ENCODE results near the gene WNK1.

Gene WNK1

DNA sequence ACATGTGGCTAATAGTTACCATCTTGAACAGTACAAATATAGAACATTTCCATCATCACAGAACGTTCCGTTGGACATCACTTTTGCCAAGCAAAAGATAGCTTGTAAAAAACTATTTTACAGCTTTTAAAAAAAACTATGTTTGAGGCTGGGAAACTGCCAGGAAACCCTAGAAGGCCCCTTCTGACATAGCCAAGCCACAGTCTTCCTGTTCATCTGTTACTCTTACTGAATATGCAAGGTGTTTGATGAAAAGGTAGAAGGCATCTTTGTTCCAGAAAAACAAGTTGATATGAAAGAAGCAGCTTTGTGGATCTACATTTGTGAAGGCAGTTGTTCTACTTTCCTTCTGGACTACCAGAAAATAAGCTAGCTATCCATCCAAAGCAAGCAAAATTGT is 23.6 kb upstream of the WNK1 start:
- TF ChIP-seq, protein P1, sequence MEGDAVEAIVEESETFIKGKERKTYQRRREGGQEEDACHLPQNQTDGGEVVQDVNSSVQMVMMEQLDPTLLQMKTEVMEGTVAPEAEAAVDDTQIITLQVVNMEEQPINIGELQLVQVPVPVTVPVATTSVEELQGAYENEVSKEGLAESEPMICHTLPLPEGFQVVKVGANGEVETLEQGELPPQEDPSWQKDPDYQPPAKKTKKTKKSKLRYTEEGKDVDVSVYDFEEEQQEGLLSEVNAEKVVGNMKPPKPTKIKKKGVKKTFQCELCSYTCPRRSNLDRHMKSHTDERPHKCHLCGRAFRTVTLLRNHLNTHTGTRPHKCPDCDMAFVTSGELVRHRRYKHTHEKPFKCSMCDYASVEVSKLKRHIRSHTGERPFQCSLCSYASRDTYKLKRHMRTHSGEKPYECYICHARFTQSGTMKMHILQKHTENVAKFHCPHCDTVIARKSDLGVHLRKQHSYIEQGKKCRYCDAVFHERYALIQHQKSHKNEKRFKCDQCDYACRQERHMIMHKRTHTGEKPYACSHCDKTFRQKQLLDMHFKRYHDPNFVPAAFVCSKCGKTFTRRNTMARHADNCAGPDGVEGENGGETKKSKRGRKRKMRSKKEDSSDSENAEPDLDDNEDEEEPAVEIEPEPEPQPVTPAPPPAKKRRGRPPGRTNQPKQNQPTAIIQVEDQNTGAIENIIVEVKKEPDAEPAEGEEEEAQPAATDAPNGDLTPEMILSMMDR (IDR thresholded peaks at IDR 0.05; ENCODE audit: low read length, missing control alignments) = no peak
- DNase-seq (ENCODE audit: low read depth) = no peak
- H3K4me3 ChIP-seq (replicated peaks; ENCODE audit: low read depth, low read length) = no peak overlapping the region

DNA sequence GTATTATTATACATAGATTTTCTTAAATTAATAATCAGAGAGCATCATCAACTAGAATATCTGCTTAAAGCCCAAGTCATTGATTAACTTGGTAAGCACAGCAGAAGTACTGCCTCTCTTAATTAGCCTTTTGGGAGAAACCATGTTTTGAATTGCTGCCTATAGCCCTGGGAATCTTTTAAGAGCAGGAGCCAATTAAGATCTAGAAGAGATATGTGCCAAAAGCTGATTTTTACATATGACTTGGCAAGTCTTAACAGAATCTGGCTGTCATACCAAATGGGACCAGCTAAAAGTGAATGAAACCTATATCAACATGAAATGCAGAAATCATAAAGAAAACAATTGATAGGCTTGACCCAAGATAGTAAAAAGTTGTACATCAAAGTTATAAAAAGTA is 23.2 kb upstream of the WNK1 start:
- TF ChIP-seq, protein P1 (IDR thresholded peaks at IDR 0.05; ENCODE audit: low read length, missing control alignments) = no peak
- H3K4me3 ChIP-seq (replicated peaks; ENCODE audit: low read depth, low read length) = no peak overlapping the region
- DNase-seq (ENCODE audit: low read depth) = no peak

DNA sequence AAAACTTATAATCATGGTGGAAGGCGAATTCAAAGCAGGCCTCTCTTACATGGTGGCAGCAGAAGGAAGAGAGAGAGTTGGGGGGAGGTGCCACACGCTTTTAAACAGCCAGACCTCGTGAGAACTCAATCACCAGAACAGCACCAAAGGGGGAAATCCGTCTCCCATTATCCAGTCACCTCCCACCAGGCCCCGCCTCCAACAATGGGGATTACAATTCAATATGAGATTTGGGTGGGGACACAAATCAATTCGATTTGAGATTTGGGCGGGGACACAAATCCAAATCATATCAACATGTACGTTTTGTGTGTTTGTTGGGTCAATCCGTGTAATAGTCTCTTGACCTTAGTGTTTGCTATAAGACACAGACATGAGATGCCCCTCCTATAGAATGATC is 21.8 kb upstream of the WNK1 start:
- TF ChIP-seq, protein P1 (IDR thresholded peaks at IDR 0.05; ENCODE audit: low read length, missing control alignments) = no peak
- no peak overlapping the region for H3K4me3 ChIP-seq (replicated peaks; ENCODE audit: low read depth, low read length)
- no peak for DNase-seq (ENCODE audit: low read depth)

DNA sequence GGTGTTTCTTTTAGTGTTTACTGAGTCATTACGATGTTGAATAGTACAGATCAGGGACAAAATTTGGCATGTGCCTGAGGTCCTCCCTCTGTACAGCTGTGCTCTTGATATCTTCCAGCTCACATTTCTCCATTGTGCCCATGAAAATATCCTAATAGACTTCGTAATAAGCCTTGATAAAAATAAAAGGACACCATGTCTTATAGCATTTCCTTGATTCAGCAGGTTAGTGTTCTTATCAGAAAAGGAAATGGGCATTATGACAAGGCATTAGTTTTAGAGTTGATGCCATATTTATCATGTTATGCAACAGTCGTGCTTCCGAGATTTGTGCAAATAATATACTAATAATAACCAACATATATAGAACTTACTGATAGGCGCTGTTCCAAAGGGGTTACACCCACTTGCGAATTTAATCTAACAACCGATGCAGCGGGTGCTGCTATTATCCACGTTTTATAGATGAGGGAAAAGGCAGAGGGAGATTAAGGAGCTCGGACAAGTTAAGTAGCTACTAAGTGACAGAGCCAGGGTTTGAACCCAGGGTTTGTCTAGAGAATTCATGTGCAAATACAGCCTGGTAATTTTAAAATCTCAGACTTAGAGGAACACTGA is 15.1 kb upstream of the WNK1 start:
- no peak for DNase-seq (ENCODE audit: low read depth)
- no peak overlapping the region for H3K4me3 ChIP-seq (replicated peaks; ENCODE audit: low read depth, low read length)
- TF ChIP-seq, protein P1 (IDR thresholded peaks at IDR 0.05; ENCODE audit: low read length, missing control alignments) = no peak

DNA sequence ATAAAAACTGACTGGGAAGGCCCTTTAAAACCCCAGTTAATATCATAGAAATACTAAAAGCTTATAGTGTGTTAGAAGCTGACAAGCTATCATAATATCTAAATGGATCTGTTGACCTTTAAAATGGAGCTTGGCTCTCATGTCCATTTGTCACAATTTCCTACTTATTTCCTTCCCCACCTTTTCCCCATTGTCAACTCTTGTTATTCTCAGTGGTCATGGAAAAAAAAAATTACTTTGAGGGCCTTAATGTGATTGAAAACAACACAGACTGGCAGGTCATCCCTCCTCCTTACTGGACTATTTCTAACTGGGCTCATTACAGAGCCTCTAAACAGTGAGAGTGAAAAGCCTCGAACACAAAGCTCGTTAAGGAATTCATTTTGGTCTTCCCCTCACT is 13.7 kb upstream of the WNK1 start:
- H3K4me3 ChIP-seq (replicated peaks; ENCODE audit: low read depth, low read length) = no peak overlapping the region
- DNase-seq (ENCODE audit: low read depth) = no peak
- TF ChIP-seq, protein P1 (IDR thresholded peaks at IDR 0.05; ENCODE audit: low read length, missing control alignments) = no peak

DNA sequence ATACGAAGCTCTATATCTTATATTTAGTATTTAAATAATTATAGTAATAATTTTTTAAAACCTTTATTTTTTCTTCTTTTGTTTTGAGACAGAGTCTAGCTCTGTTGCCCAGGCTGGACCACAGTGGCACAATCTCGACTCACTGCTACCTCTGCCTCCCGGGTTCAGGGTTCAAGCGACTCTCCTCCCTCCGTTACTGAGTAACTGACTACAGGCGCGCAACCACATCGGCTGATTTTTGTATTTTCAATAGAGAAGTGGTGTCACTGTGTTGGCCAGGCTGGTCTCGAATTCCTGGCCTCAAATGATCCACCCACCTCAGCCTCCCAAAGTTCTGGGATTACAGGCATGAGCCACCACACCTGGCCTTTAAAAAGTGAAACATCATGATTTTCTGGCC is 13.0 kb upstream of the WNK1 start:
- no peak for DNase-seq (ENCODE audit: low read depth)
- TF ChIP-seq, protein P1 (IDR thresholded peaks at IDR 0.05; ENCODE audit: low read length, missing control alignments) = no peak
- H3K4me3 ChIP-seq (replicated peaks; ENCODE audit: low read depth, low read length) = no peak overlapping the region

DNA sequence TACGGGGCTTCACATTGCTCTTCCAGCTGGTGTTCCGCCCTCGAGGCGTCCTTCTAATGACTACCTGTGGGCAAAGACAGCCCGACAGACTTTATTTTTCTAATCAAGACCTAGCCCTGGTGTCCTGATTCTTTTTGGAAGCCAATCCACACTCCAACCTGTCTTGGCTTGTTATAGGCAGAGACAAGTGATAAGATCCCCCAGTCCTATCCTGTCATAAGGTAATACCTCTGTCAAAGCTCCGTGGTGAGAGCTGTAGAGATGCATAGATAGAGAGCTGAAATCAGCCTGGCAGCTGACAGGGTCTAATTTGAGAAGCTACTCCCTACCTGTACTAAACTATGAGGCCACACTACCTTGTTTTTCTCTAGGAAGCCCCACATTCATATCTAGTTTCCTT is 11.5 kb upstream of the WNK1 start:
- TF ChIP-seq, protein P1 (IDR thresholded peaks at IDR 0.05; ENCODE audit: low read length, missing control alignments) = no peak
- no peak overlapping the region for H3K4me3 ChIP-seq (replicated peaks; ENCODE audit: low read depth, low read length)
- DNase-seq (ENCODE audit: low read depth) = no peak
